Measurements from ENCODE around the gene FOXF2.
A peak's percentile ranks its signal among the peaks of the same experiment; 100 is the strongest.

Gene FOXF2

DNA sequence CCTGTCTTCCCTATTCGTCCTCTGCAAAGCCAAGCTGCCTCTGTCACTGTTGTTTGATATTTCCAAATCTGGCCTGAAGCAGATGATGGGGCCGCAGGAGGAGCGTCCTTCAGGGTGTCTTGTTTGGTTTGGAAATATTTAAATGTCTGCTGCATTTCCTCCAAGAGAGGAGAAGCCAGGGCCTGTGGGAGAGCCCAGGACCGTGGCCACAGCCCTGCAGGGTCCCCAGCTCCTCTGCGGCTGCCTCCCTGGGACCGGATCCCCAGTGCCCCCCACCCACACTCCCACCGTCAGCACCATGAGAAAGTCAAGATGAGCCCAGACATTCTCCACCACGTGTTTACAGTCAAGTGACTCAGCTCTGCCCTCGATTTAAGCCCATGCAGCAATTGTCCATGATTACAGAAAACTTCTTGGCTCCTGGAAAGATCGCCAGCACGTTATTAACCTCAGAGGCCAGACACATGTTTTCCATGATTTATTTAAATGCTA, 18.2 kb downstream of the FOXF2 start:
- DNase-seq (ENCODE audit: low spot score), result no peak

DNA sequence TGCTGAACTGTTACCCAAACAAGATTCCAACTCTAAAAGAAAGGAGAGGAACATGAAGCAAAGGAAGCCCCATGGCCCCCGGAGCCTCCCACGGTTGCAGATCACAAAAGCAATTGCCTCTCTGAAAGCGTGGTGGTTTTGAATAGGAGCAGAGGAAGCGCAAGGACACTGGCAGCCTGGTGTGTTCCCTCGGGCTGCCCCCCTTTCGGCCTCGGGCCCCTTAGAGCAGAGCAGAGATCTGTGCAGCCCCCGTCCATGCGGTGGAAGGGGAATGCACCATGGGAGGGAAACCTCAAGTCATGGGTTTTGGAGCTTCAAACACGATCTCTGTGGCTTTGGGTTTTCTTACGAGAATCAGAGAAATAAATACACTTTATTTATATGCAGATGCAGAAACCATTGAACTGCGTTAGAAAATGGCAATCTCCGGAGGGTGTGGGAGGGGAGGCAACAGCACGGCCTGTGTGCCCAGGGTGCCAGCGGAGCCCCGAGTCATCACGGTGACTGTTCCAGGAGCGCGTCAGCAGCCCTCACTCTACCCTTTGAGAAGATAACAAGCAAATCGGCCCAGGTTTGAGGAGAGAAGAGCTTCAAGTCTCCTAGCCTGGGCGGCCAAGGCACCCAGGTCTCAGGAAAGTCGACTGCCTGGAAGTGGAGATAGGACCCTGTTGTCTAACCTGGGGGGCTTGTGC, 20.5 kb downstream of the FOXF2 start:
- DNase-seq (ENCODE audit: low spot score), result no peak

DNA sequence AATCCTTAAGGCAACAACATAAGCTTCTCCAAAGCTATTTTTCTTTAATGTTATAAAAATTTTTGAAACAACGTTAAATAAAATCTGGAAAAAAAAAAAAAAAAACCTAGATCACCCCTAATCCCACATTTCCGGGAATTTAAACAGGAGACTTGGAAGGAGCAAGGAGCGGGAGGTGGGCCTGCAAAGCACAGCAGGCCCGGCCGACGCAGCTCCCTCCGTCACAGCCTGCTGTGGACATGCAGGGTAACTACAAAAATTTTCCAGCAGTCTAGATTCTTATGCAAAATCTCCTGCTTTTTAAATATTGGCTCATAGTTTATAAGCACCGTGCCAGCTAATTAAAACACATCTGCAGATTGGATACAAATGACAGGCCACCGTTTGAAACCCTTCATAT, 23.5 kb downstream of the FOXF2 start:
- DNase-seq (ENCODE audit: low spot score), result no peak

DNA sequence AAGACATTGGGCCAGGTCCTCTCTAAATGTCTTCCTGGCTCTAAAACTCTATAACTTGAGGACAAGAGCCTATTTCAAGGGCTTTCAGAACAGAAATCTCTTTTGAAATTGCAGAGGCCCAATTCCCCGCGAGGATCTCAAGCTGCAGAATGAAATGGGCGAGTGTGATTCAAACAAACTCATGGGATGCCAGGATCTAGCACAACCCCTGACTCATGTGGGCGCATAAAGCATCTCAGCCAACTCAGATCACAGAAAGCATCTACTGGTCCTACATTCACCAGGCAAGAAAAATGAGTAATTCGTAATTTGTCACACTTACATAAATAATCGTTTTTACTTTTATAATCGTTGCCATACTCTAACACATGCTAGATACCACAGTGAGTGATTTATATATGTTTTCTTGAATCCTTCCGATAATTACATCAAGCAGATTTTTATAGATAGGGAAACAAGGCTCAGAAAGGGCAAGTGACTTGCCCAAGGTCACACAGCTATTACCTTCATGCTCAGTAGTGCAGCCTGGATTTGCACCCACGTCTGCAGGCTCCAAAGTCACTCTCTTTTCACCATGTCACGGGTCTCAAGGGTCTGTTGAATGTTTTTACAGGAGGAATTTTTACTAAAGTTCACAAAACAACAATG, 26.2 kb downstream of the FOXF2 start:
- no peak for DNase-seq (ENCODE audit: low spot score)

DNA sequence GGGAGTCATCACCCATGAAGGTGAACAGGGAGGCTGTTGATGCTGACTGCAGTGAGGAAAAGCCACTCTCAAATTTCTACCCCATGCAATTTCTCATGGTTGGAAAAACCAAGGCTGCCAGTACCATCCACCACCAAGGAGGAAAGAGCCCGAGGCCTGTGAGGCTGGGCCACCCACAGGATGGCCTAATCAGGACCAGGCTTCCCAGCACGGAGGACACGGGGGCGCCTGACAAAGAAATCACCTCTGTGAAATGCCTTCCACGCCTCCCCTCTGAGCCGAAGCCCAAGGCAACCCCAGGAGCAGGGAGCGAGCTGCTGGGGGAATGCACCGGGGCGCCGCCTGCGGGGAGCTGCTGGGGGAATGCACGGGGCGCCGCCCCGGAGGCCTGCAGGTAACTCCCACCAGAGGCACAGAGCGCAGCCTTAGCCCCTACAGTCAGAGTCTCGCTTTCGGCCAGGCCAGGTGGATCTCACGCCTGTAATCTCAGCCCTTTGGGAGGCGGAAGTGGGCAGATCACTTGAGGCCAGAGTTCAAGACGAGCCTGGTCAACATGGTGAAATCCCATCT, 26.9 kb downstream of the FOXF2 start:
- no peak for DNase-seq (ENCODE audit: low spot score)

DNA sequence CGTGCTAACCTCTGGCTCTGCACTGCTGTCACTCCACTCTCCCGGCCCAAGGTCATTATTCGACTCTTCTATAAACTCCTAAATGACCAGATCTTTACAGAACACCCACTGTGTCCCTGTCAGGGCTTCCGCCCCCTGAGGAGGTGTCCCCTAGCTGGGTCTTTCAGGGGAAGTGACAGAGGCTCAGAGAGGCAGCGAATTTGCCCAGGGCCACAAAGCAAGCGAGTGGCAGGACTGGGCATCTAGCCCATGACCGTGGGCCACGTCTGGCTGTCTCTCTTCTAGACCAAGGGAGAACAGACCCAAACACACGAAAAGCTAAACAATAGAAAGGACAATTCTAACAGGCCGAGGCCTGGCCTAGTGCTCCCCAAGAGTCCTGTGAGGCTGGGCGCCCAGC, 27.4 kb downstream of the FOXF2 start:
- DNase-seq (ENCODE audit: low spot score), result no peak

DNA sequence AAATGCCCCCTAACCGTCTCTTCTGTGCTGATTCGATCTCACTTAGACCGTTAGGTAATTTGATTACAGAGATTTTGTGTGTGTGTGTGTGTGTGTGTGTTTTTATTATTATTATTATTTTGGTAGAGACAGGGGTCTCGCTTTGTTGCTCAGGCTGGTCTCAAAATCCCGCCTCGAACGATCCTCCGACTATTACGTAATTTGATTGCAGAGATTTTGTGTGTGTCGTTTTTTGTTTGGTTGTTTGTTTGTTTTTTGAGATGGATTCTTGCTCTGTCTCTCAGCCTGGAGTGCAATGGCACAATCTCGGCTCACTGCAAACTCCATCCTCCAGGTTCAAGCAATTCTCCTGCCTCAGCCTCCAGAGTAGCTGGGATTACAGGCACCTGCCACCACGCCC, 28.3 kb downstream of the FOXF2 start:
- DNase-seq (ENCODE audit: low spot score), result no peak

DNA sequence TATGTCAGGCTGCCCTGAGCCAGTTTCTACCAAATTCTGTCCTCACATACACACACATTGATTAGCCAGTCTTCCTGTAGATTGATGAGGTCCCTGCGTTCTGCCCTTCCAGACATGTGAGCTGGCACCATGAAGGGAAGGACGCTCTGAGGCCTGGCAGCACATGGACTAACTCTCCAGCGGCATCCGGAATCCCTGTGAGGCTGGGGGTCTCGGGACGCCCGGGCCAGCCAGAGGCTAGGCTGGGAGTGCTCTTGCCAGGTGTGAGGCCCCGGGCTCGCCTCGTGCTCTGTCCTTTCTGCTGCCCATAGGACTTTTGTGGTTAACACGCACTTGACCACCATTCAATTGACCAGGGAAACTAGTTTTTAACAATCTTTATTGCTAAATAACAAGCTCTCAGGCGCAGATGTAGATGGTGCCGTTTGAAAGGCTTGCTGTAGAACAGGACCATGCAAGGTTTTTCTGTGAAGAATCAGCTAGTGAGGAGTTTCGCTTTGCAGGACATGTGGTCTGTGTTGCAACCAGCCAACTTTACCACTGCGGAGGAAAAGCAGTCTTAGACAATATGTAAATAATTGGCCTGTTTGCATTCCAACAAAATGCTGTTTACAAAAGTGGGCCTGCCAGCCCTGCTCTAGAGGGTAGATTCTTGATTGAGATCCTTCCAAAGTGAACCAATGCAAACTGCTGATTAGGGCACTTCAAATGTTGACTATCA, 29.3 kb downstream of the FOXF2 start:
- no peak for DNase-seq (ENCODE audit: low spot score)

DNA sequence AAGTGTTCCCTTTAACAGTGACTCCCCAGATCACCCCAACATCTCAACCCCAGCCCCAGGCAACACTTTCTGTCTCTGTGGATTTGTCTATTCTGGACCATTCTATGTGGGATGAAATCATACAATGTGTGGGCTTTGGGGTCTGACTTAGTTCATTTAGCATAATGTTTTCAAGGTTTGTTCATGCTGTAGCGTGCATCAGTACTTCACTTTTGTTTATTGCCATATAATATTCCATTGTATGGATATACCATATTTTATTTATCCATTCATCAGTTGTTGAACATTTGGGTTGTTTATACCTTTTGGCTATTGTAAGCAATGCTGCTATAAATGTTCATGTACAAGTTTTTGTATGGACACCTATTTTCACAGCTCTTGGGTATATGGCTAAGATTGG, 31.0 kb downstream of the FOXF2 start:
- no peak for DNase-seq (ENCODE audit: low spot score)

DNA sequence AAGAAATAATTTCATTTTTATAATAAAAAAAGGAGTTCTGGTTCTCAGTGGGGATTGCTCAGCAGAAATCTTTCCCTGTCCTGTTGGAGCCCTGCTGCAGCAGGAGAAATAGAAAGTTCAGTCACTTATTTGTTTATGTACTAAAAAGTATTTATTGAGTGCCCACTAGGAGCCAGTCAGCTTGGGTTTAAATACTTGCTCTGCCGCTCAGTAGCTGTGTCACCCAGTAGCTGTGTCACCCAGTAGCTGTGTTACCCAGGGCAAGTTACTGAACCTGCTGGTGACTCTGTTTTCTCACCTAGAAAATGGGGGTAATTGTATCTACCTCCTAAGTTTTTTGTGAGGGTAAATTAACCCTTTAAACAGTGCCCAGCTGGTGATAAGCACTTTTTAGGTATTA, 32.9 kb downstream of the FOXF2 start:
- no peak for DNase-seq (ENCODE audit: low spot score)

DNA sequence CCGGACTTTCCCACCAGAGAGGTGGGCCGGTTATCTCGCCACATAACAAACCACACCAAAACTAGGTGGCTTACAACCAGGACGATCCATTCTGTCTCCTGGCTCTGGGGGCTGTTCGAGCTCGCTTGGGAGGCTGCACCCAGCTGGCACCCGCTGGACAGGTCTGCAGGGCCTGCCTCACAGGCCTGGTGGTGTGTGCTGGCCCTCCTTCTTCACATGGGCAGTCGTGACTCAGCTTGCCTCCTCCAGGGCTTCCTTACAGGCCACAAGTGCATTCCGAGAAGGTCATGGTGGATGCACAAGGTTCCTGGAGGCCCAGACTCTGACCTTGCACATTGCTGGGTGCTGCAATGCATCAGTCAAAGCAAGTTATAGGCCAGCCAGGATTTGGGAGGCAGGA, 34.2 kb downstream of the FOXF2 start:
- DNase-seq (ENCODE audit: low spot score), result no peak

DNA sequence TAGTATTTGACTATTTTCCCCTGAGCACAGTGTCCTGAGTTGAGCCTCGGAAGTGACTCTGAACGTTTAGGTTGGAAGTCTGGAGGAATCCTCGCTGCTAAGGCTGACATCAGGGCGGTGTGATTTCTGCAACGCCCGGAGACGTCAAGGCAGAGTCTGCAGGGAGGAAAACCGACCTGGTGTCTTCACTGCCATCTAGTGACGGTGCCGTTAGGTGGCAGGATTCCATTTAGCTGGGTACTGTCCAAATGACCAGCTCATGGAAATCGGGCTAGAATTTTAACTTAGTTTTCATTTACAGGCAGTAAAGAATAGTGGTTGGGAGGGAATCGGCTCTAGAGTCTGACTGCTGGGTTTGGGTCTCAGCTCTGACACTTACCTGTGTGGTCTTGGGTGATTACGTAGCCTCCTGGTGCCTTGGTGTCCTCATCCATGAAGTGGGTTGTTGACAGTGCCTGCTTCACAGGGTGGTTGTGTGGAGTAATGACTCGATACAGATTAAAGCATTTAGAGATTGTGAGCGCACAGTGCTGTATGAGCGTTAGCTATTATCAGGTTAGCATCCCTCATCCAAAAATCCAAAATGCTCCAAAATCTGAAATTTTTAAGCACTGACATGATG, 35.0 kb downstream of the FOXF2 start:
- peak; percentile 61 for DNase-seq (ENCODE audit: low spot score)

DNA sequence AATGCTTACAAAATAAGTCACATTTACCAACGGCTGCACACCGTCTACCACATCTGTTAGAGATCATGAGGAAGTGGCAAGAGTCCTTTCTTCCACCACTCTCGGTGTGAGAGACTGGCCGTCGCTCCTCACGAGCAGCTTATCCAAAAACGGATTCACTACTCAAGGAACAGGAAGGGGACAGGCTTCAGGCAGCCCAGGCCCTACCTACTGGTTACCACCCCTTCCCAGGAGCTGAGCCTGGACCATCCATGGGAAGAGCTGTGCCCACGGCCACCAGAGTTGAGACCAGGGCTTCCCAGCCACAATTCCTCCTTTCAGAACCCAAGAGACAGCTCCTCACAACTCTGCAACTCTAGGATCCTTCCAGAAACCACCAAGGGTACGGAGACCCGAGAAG, 37.0 kb downstream of the FOXF2 start:
- DNase-seq (ENCODE audit: low spot score), result no peak

DNA sequence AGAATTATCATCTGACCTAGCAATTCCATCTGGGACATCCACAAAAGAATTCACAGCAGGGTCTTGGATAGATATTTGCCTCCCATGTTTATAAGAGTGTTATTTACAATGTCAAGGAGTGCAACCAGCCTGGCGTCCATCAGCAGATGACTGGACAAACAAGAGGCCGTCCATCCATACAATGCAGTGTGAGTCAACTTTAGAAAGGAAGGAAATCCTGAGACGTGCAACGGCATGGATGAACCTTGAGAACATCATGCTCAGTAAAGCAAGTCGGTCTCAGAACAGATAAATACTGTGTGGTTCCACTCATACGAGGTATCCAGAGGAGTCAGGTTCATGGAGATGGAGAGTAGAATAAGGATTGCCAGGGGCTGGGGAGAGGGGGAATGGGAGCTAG, 46.4 kb downstream of the FOXF2 start:
- DNase-seq (ENCODE audit: low spot score), result no peak

DNA sequence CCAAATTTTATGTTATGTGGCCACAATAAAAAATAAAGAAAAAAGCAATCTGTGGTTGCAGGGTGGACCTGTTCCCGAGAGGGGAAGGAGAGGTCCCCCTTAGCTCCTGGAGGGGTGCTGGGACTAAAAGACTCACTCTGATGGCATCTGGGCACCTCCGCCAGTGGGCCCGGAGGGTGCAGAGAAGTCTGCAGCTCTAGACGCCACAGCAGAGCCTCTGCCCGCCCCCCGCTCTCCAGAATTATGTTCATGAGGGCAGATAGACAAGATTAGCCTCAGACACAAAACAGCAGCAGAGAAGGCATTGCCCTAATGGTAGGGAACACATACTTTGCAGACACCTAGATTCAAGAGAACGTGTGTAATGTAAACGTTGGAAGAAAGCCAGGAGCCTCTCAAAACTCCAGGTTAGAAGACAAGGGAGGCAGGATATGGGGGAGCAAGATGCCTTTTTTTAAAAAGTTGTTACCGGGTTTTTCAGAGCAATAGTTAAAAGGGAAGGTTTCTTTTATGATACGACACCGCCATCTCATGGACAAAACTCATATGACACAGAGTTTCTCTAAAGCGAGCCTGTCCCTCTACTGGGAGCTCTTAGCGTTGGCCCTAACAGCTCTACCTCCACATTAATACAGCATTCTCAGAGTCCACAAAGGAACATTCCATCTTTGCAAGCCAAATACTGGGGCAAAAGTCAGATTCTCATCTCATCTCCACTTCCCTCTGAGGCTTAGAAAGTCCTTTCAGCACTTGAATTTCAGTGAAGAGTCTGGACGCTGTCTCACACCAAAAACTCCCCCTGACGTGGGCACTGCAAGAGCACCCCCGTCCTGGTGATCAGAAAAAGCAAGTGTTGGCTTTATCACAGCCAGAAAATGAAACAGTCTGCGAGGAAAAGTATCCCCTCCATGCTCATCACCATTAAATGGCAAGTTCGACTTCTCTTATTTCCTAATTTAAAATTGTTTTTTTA, 47.2 kb downstream of the FOXF2 start:
- DNase-seq (ENCODE audit: low spot score), result peak; percentile 66

DNA sequence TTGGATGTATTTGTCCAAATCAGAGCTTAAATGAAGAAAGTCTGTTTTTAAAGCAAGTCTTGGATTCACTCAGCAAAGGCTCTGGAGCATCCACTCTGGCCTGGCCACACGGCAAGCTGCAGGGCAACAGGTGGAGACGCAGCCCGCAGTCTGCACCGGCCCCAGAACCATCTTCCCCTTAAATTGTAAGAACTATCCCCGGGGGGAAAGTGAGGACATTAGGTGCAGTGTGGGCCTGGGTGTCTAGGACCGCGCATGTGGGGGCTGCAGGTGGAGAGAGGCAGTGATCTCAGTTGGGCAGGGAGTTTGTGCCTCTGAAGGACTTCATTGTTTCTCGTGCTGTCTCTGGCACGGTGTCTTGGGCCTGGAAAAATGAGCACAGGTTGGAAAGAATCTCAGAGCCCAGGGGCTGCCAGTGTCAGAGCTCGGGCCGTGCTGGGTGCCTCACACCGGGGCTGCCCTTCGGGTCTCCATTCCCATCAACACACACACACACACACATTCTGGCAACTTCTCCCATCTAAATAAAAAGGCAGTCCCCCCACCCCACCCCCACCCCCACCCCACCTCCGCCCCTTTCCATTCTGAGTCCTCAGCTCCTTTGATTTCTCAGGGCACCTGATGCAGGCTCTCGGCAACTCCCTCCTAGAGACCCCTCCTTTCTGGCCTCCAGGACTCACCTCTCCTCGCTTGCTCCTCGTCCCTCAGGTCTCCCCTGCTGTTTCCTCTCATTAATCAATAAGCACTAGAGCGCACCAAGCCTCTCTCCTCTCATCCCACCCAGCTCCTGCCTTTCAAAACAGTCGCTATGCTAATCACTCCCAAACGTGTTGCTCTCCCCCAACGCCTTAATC, 48.4 kb downstream of the FOXF2 start:
- DNase-seq (ENCODE audit: low spot score), result no peak

DNA sequence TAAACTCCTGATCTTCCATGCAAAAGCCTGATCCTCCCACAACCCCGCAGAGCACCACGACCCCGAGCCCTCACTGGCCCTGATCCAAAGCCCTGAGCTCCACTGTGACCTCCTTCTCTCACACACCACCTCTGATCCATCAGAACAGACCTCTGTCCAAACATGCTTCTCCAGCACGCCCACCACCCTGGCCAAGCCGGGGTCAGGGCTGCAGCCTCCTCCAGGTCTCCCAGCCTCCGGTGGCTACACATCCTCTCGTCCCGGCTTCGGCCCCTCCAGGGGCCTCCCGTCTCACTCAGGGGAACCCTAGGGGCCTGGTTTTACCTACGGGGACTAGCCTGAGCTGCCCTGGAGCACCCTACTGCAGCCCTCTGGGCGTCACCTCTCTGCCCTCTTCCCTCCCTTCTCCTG, 49.1 kb downstream of the FOXF2 start:
- DNase-seq (ENCODE audit: low spot score), result no peak

DNA sequence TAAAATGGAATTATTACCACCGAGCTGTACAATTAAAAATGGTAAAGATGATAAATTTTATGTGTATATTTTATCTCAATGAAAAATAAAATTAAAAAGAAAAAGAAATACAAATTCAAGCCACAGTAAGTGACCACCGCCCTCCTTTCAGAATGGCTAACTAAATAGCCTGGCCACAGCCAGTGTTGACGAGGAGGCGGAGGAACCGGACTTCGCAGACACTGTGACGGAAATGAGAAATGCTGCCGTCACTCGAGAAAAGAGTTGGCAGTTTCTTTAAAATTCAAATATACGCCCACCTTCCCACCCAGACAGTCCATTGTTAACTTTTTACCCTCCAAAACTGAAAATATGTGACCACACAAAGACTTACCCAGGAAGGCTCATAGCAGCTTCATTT, 50.0 kb downstream of the FOXF2 start:
- DNase-seq (ENCODE audit: low spot score), result no peak

DNA sequence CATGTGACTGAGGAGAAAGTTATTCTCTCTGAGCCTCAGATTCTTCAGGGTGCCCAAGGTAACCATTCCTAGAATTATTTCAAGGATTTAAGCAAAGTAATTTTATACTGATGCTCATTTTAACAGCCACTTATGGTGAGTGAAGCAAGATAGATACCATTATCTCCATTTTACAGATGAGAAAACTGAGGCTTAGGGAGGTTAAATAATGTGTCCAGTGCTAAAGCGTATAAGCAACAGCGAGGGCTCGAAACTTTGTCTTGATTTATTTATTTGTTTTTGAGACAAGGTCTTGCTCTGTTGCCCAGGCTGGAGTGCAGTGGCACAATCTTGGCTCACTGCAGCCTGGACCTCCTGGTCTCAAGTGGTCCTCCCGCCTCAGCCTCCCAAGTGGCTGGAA, 53.6 kb downstream of the FOXF2 start:
- no peak for DNase-seq (ENCODE audit: low spot score)

Data from LoVo (cell line).